Spleen (tissue), 11 donors: Measurements from ENCODE around the gene EIF3F. TPM values are rescaled to one million over a fixed set of nuclear protein-coding genes. Genes with fewer than 3 reads are reported as not detected.

Experiments
- DNase-seq: peaks from one replicate; pipeline ENCODE4 v3.0.0-alpha.2; 2020
- H3K27ac ChIP-seq, 8 donors: fragments of 200-600 bp; sonication (generic) in 7 of 8; 1 replicate in 4 of 8; 2 replicates in 4 of 8; pipeline versions ENCODE4 v1.5.0 to v1.8.0; 2016 to 2021; ENCODE audit warnings: inconsistent platforms in 4 of 8, mild to moderate bottlenecking in 4 of 8, moderate library complexity in 1 of 8
- H3K27me3 ChIP-seq, 7 donors: fragments of 200-600 bp; sonication (generic) in 6 of 7; replicated peaks in 1 of 7; 1 replicate in 4 of 7; 2 replicates in 3 of 7; pipeline versions ENCODE4 v1.5.0 to v1.8.0; 2016 to 2021; ENCODE audit warnings: inconsistent platforms in 3 of 7, mild to moderate bottlenecking in 1 of 7
- H3K36me3 ChIP-seq, 6 donors: fragments of 200-600 bp; sonication (generic) in 5 of 6; 1 replicate in 4 of 6; 2 replicates in 2 of 6; pipeline versions ENCODE4 v1.5.0 to v1.8.0; 2016 to 2021; ENCODE audit warnings: inconsistent platforms in 2 of 6
- H3K4me1 ChIP-seq, 6 donors: fragments of 200-600 bp; sonication (generic) in 5 of 6; 1 replicate in 3 of 6; 2 replicates in 3 of 6; pipeline versions ENCODE4 v1.5.0 to v1.8.0; 2016 to 2021; ENCODE audit warnings: inconsistent platforms in 3 of 6
- H3K4me3 ChIP-seq, 8 donors: fragments of 200-600 bp; sonication (generic) in 7 of 8; 1 replicate in 4 of 8; 2 replicates in 4 of 8; pipeline versions ENCODE4 v1.5.0 to v1.8.0; 2016 to 2021; ENCODE audit warnings: inconsistent platforms in 4 of 8, mild to moderate bottlenecking in 4 of 8, moderate library complexity in 2 of 8
- H3K9me3 ChIP-seq, 8 donors: fragments of 200-600 bp; sonication (generic) in 7 of 8; 1 replicate in 4 of 8; 2 replicates in 4 of 8; pipeline versions ENCODE4 v1.5.0 to v1.8.0; 2016 to 2021; ENCODE audit warnings: inconsistent platforms in 4 of 8
- POLR2A ChIP-seq, 3 donors: fragments of 450-650 bp; IDR thresholded peaks; one replicate each; pipeline ENCODE4 v1.5.1; 2017; ENCODE audit warnings: antibody characterized with exemption in 3 of 3, mild to moderate bottlenecking in 1 of 3
- POLR2AphosphoS5 ChIP-seq, 3 donors: sonication (generic); formaldehyde crosslinking; IDR thresholded peaks; one replicate each; pipeline ENCODE4 v1.5.1; 2017; ENCODE audit warnings: antibody characterized with exemption in 3 of 3
- WGBS, 5 donors: extraction: QIAGEN DNeasy Blood & Tissue Kit in 3 of 5; methylation state at CpG; one replicate each; pipeline versions ENCODE4 v1.1.5 to v1.1.7; 2013 to 2018; 5-methylcytosine and 5-hydroxymethylcytosine counted together
- intact Hi-C: fragments of 100-400 bp; cut with DNase I; formaldehyde crosslinking; loops from one replicate; pipeline ENCODE4 v1.15.0; 2023; ENCODE audit warnings: low total_unique reads
- polyA plus RNA-seq, 3 donors: library from polyadenylated mRNA; stranded (reverse); fragments of 200-250 nt; gene quantifications; one replicate each; pipeline ENCODE4 v1.2.1, GENCODE V29; 2013
- total RNA-seq, 7 donors: library from RNA; depleted of rRNA in 3 of 7; stranded (reverse); fragments of >200 nt in 3 of 7; fragmentation: NEBNext Ultra II Directional in 4 of 7; extraction: Animal tissue kit (Norgen Biotek cat#: 25700) in 4 of 7; gene quantifications; one replicate each; pipeline versions ENCODE4 v1.1.0 to v1.2.1, GENCODE V29; 2016 to 2021
- TF ChIP-seq, protein P1 (sequence below), 11 experiments: fragments of 200-600 bp in 7 of 11; fragments of 450-650 bp in 4 of 11; sonication (generic) in 4 of 11; IDR thresholded peaks in 8 of 11; conservative IDR thresholded peaks in 3 of 11; 1 replicate in 7 of 11; 2 replicates in 4 of 11; pipeline versions ENCODE4 v1.4.0 to v1.8.0; 2016 to 2021; ENCODE audit warnings: antibody characterized with exemption in 11 of 11, inconsistent platforms in 4 of 11, mild to moderate bottlenecking in 1 of 11
- donor health status: healthy with polysubstance abuse.
- donor health status: DM: no; HTN: no; CAD: no; lungs with moderate emphysema.
- donor health status: DM: no; HTN: no; CAD: no.
- donor health status: Bipolar disorder and iron deficiency.
- donor health status: healthy.
- donor health status: DM: no; HTN: no; CAD: no.
- donor health status: DM: yes; HTN: yes; CAD: no.

The EIF3F gene
- total and polyA plus RNA-seq, 10 donors = 189 to 437 (median 216) TPM

DNA sequence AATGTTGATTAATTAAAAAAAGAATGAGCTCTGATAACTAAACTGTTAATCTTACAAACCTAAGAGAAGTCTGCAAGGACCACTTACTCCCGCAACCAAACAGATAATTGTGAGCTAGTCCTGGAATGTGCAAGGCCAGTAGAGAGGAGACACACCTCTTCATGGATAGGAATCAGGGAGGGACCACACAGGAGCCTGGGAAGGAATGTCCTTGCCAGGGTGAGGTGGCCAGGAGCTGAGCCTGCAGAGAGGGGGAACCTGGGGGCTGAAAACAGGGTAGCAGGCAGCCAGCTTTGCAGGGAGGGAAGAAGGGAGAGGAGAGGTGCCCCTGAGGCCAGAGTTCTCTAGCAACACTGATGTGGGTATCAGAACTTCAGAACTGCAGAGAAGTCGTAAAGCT, 12.5 kb upstream of the EIF3F start:
- Histone ChIP-seq H3K4me3 (no peak overlapping the region), H3K4me1 (no peaks in the 10 kb centered on the region), H3K27ac (no peak overlapping the region), H3K36me3 (no peaks in the 10 kb centered on the region), H3K27me3 (peaks cover 0 to 7% (median 0%) of the 10 kb centered on the region in 7 donors), H3K9me3 (no peaks in the 10 kb centered on the region)
- DNase-seq = no peak
- TF ChIP-seq POLR2AphosphoS5 (IDR thresholded peaks at IDR 0.05) (no peak), POLR2A (IDR thresholded peaks at IDR 0.05) (no peak)
- TF ChIP-seq, protein P1, sequence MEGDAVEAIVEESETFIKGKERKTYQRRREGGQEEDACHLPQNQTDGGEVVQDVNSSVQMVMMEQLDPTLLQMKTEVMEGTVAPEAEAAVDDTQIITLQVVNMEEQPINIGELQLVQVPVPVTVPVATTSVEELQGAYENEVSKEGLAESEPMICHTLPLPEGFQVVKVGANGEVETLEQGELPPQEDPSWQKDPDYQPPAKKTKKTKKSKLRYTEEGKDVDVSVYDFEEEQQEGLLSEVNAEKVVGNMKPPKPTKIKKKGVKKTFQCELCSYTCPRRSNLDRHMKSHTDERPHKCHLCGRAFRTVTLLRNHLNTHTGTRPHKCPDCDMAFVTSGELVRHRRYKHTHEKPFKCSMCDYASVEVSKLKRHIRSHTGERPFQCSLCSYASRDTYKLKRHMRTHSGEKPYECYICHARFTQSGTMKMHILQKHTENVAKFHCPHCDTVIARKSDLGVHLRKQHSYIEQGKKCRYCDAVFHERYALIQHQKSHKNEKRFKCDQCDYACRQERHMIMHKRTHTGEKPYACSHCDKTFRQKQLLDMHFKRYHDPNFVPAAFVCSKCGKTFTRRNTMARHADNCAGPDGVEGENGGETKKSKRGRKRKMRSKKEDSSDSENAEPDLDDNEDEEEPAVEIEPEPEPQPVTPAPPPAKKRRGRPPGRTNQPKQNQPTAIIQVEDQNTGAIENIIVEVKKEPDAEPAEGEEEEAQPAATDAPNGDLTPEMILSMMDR (IDR thresholded peaks at IDR 0.05 in 8 of 11, conservative IDR thresholded peaks at IDR 0.05 in 3 of 11) = no peak
- WGBS, 5 donors = 81 to 93% (median 91%) methylated on average over 2 of the region's 2 CpGs
- intact Hi-C loops = no loop called here

DNA sequence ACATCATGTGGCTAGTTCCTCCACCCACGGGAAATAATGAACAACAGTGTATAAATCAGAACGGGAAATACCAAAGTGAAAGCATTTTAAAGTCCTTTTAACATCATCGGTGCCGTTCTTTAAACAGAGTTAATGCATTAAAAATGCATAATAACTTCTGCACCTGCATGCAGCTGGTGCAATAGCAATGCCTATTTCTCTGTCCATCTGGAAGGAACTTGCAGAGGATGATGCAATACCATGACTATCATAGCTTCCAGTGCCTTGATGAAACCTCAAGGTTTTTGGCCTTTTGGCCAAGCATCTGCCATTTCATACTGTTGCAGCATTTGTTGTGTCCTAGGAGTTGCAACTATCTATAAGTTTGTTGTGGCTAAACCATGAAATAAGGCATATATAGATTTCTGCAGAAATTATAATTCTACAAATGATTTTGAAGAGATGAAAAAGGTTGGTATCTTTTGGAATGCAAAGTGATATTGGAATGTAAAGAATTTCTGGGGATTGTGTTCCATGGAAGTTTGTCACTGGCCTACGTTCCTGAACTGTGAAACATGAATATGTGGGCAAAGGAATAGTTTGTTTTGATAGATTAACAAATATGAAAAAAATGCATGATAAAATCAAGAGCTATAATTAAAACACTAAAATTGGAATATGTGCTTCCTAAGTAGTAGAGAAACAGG, 9.8 kb upstream of the EIF3F start:
- TF ChIP-seq, protein P1 (IDR thresholded peaks at IDR 0.05 in 8 of 11, conservative IDR thresholded peaks at IDR 0.05 in 3 of 11) = no peak
- TF ChIP-seq POLR2A (IDR thresholded peaks at IDR 0.05) = no peak
- TF ChIP-seq POLR2AphosphoS5 (IDR thresholded peaks at IDR 0.05) = no peak
- Histone ChIP-seq H3K36me3 (no peaks in the 10 kb centered on the region), H3K4me1 (no peaks in the 10 kb centered on the region), H3K4me3 (no peak overlapping the region), H3K27me3 (no peaks in the 10 kb centered on the region), H3K27ac (no peak overlapping the region), H3K9me3 (no peaks in the 10 kb centered on the region)
- DNase-seq = no peak
- 55 to 69% (median 61%) methylated on average over 5 of the region's 5 CpGs for WGBS, 5 donors
- intact Hi-C loops = no loop called here

DNA sequence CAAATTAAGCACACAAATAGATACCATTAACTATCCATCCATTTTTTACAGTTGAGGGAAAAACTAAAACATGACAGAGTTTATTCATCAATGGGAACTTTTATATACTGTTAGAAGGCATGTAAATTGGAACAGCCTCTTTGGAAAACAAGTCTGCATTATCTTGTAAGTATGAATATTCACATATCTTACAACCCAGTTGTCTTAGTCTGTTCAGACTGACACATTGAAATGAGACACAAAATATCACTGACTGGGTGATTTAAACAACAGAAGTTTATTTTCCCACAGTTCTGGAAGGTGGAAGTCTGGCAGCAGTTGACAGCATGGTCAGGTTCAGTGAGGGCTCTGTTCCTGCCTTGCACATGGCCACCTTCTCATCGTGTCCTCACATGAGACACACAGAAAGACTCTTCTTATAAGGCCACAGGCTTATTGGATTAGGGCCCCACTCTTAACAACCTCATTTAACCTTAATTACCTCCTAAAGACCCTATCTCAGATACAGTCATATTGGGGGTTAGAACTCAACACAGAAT, 5.4 kb upstream of the EIF3F start:
- DNase-seq = no peak
- Histone ChIP-seq H3K27ac (no peak overlapping the region), H3K36me3 (no peaks in the 10 kb centered on the region), H3K4me1 (peaks cover 0 to 11% (median 7%) of the 10 kb centered on the region in 6 donors), H3K27me3 (no peaks in the 10 kb centered on the region), H3K9me3 (no peaks in the 10 kb centered on the region), H3K4me3 (no peak overlapping the region)
- TF ChIP-seq POLR2AphosphoS5 (IDR thresholded peaks at IDR 0.05) (no peak), POLR2A (IDR thresholded peaks at IDR 0.05) (no peak)
- TF ChIP-seq, protein P1 (IDR thresholded peaks at IDR 0.05 in 8 of 11, conservative IDR thresholded peaks at IDR 0.05 in 3 of 11) = no peak
- intact Hi-C loops = loop anchor here (10.0 kb wide), 1 partner anchor 887 kb away; no protein-coding TSS in a partner anchor
- WGBS, 5 donors = 68 to 96% (median 86%) methylated on average over 1 of the region's 1 CpG

DNA sequence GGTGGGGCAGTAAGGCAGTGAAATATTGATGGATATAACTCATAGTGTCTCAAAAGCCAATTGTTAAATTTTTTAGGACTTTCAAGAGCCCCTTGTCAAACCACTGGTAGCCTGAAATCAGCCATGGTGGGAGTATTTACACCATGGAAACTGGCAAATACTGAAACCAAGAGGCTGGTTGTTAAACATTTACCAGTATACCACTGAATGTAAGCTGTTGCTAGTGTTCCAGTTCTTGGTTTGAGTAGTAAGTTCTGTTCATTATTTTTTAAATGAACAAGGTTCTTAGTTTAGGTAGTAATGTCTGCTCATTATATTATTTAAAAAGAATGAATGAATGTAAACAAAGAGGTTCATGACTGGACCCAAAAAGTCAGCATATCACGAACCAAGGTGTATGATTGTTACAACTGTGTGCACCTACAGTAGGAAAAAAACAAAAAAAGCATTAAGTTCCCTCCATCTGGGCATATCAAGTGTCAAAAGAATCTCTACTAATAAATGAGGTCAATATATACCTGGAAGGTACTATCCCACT, 4.5 kb upstream of the EIF3F start:
- Histone ChIP-seq H3K27me3 (no peaks in the 10 kb centered on the region), H3K36me3 (no peaks in the 10 kb centered on the region)
- TF ChIP-seq, protein P1 (IDR thresholded peaks at IDR 0.05 in 8 of 11, conservative IDR thresholded peaks at IDR 0.05 in 3 of 11) = no peak

More for the DNA sequence above, 4.5 kb upstream of the EIF3F start:
- no peaks in the 10 kb centered on the region for H3K9me3 ChIP-seq
- no peak overlapping the region for H3K27ac ChIP-seq
- no peak for DNase-seq
- intact Hi-C loops = loop anchor here (10.0 kb wide), 1 partner anchor 888 kb away; no protein-coding TSS in a partner anchor
- 70 to 82% (median 74%) methylated on average over 1 of the region's 1 CpG for WGBS, 5 donors
- peaks cover 0 to 14% (median 9%) of the 10 kb centered on the region in 6 donors for H3K4me1 ChIP-seq
- no peak overlapping the region for H3K4me3 ChIP-seq
